ENCODE data around the gene CTCF.

Gene CTCF

GRCh38 chr16:67679935-67680897 is 117.9 kb downstream of the CTCF start:
- no peak for DNase-seq (ENCODE audit: low read depth)

GRCh38 chr16:67683767-67684166 is 121.4 kb downstream of the CTCF start:
- no peak for DNase-seq (ENCODE audit: low read depth)

- DNase-seq (ENCODE audit: low read depth): no peak
Measured at GRCh38 chr16:67685388-67686112, 123.2 kb downstream of the CTCF start.

Measured in activated T-helper 1 cell treated with Interleukin-2 at 50 U/mL for 16 hours (primary cell).